ENCODE data around the gene CCDC174. TPM values are rescaled to one million over a fixed set of nuclear protein-coding genes. Genes with fewer than 3 reads are reported as not detected.

Gene CCDC174
- total and polyA plus RNA-seq, 2 donors (not counting 3 experiments of a cell fraction or from before 2014, with no cell fraction given) = 4.7 to 16.6 TPM

- POLR2A ChIA-PET = no interaction called here
Observed at GRCh38 chr3:14649466-14649865, 2.1 kb upstream of the CCDC174 start.

More at GRCh38 chr3:14649466-14649865, 2.1 kb upstream of the CCDC174 start:
- Histone ChIP-seq H3K27me3 (ENCODE audit: control insufficient read depth in 2 of 2, insufficient read depth in 2 of 2, low read length in 2 of 2) (peaks cover 0 to 2% of the 10 kb centered on the region in 2 experiments), H3K36me3 (ENCODE audit: control insufficient read depth in 2 of 2, extremely low read depth in 1 of 2, insufficient read depth in 2 of 2, low read length in 2 of 2) (no peaks in the 10 kb centered on the region), H4K20me1 (replicated peaks; ENCODE audit: control insufficient read depth, extremely low read depth, insufficient read depth, low read length) (no peaks in the 10 kb centered on the region), H3K27ac (ENCODE audit: insufficient read depth, low read depth, low read length) (no peak overlapping the region), H3K9me1 (replicated peaks; ENCODE audit: control insufficient read depth, extremely low read depth, insufficient read depth, low read length) (no peaks in the 10 kb centered on the region), H2AFZ (ENCODE audit: low read depth, low read length) (no peak overlapping the region), H3K4me2 (ENCODE audit: insufficient read depth, low read length) (no peak overlapping the region), H3K9me3 (replicated peaks; ENCODE audit: control insufficient read depth, insufficient read depth, low read length) (no peaks in the 10 kb centered on the region), H3K4me3 (replicated peaks in 1 of 3; ENCODE audit: insufficient read depth in 1 of 3, low read depth in 1 of 3, low read length in 3 of 3) (no peak overlapping the region), H3K4me1 (ENCODE audit: control insufficient read depth, extremely low read depth, insufficient read depth, low read length) (peaks cover 16% of the 10 kb centered on the region), H3K9ac (replicated peaks; ENCODE audit: extremely low read depth, insufficient read depth, low read length) (no peak overlapping the region), H3K79me2 (ENCODE audit: control insufficient read depth, insufficient read depth, low read length) (peaks cover 14% of the 10 kb centered on the region)
- CTCF ChIA-PET = interaction anchor here (1.9 kb wide), 1 partner anchor 446 kb away, joined by 5 read pairs; no protein-coding TSS in a partner anchor
- no TSS peak for BruUV-seq (replicated peaks)
- dilution Hi-C loops (cut with MboI; ENCODE audit: extremely low pct_ligation_motif_present, low sequenced_read_pairs) (no loop called here), intact Hi-C loops (cut with micrococcal nuclease) (no loop called here)
- TF ChIP-seq CTCF (IDR thresholded peaks at IDR 0.05; ENCODE audit: extremely low read depth in 1 of 2, insufficient read depth in 1 of 2, low read depth in 1 of 2, low read length in 2 of 2) = no peak
- no peak for TF ChIP-seq POLR2AphosphoS5 (IDR thresholded peaks at IDR 0.05; ENCODE audit: insufficient read depth, low read depth, low read length)
- TF ChIP-seq JUN (IDR thresholded peaks at IDR 0.05; ENCODE audit: borderline replicate concordance, insufficient read depth, insufficient read length, low read depth) = no peak
- TF ChIP-seq FOS (IDR thresholded peaks at IDR 0.05; ENCODE audit: borderline replicate concordance, insufficient read depth, low read length) = no peak
- TF ChIP-seq GATA2 (IDR thresholded peaks at IDR 0.05; ENCODE audit: insufficient read depth, insufficient read length, low read depth, low read length) = no peak
- no peak for TF ChIP-seq MYC (IDR thresholded peaks at IDR 0.05; ENCODE audit: low read depth, low read length)
- no peak for TF ChIP-seq EZH2 (IDR thresholded peaks at IDR 0.05; ENCODE audit: borderline replicate concordance, low read depth, low read length, severe bottlenecking)
- TF ChIP-seq POLR2A (IDR thresholded peaks at IDR 0.05; ENCODE audit: low read depth, low read length) = no peak
- TF ChIP-seq, protein P1, sequence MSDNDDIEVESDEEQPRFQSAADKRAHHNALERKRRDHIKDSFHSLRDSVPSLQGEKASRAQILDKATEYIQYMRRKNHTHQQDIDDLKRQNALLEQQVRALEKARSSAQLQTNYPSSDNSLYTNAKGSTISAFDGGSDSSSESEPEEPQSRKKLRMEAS (IDR thresholded peaks at IDR 0.05; ENCODE audit: insufficient read depth, insufficient read length) = no peak
- DNase-seq (ENCODE audit: low read depth, low spot score) (no peak), FAIRE-seq (no peak)

Measured in endothelial cell of umbilical vein (primary cell).